GM12891 (cell line): ENCODE results near the gene TIMM10B.
A peak's percentile ranks its signal among the peaks of the same experiment; 100 is the strongest.
"Not testable (repeated sequence)": the region's sequence is repeated elsewhere in the genome, so short reads cannot be mapped to it uniquely, and the experiment has no call there.

Source experiments
- DNase-seq: peaks from one replicate; pipeline ENCODE4 v3.0.0; 2011; ENCODE audit warnings: low spot score; ENCODE audit not compliant: insufficient read length
- FAIRE-seq: peaks from 2 replicates; lab custom pipeline; 2011; peaks lifted over from hg19 to GRCh38; lab: Jason Lieb, UNC
- PAX5 ChIP-seq: IDR thresholded peaks from 2 replicates; pipeline ENCODE4 v1.6.1; 2011; ENCODE audit warnings: low read length, moderate library complexity, mild to moderate bottlenecking; ENCODE audit not compliant: insufficient read depth, severe bottlenecking
- POLR2A ChIP-seq: IDR thresholded peaks from 2 replicates; pipeline ENCODE4 v1.6.1; 2011; ENCODE audit warnings: low read depth, low read length, control low read depth
- POLR2AphosphoS5 ChIP-seq: IDR thresholded peaks from 2 replicates; pipeline ENCODE4 v1.6.1; 2011; ENCODE audit warnings: low read depth, low read length, control low read depth
- POU2F2 ChIP-seq: IDR thresholded peaks from 2 replicates; pipeline ENCODE4 v1.6.1; 2011; ENCODE audit warnings: low read depth, mild to moderate bottlenecking, control low read depth, low read length, moderate library complexity
- SPI1 ChIP-seq: IDR thresholded peaks from 2 replicates; pipeline ENCODE4 v1.6.1; 2011; ENCODE audit warnings: low read depth, low read length, control low read depth
- TAF1 ChIP-seq: IDR thresholded peaks from 2 replicates; pipeline ENCODE4 v1.6.1; 2011; ENCODE audit warnings: low read depth, low read length, control low read depth

TIMM10B gene

GRCh38 chr11:6502382-6502781 lies 21.1 kb downstream of the TIMM10B start:
- DNase-seq (no peak), FAIRE-seq (no peak)
- TF ChIP-seq PAX5, result no peak

DNA sequence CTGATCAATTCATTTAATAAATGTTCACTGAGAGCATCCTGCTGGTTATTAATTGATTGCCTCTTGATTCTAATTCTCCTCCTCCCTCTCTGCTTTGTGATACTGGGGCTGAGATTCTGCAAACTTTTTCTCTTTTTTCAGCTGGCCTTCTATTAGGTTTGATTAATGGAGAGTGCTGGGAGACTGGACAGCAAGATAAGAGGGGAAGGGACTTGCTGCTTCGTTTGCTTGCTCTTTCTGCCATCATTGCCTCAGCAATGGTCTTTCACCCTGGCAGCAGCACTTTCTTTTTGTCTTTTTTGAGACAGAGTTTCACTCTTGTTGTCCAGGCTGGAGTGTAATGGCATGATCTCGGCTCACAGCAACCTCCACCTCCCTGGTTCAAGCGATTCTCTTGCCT lies 22.9 kb downstream of the TIMM10B start:
- DNase-seq (no peak), FAIRE-seq (no peak)
- TF ChIP-seq POLR2AphosphoS5, result no peak
- no peak for TF ChIP-seq PAX5
- TF ChIP-seq POU2F2, result no peak
- no peak for TF ChIP-seq SPI1
- no peak for TF ChIP-seq POLR2A
- no peak for TF ChIP-seq TAF1

- no peak for DNase-seq
- TF ChIP-seq POLR2AphosphoS5 (no peak), SPI1 (no peak), PAX5 (no peak), POLR2A (no peak), POU2F2 (no peak), TAF1 (no peak)
- FAIRE-seq, result peak; percentile 84
Measured at GRCh38 chr11:6505577-6506240, 24.4 kb downstream of the TIMM10B start.

- FAIRE-seq, result no peak
- no peak for DNase-seq
- no peak for TF ChIP-seq PAX5
- no peak for TF ChIP-seq POU2F2
- TF ChIP-seq POLR2AphosphoS5, result no peak
- no peak for TF ChIP-seq SPI1
- TF ChIP-seq POLR2A, result no peak
- no peak for TF ChIP-seq TAF1
Measured at GRCh38 chr11:6516865-6517264, 35.6 kb downstream of the TIMM10B start.

DNA sequence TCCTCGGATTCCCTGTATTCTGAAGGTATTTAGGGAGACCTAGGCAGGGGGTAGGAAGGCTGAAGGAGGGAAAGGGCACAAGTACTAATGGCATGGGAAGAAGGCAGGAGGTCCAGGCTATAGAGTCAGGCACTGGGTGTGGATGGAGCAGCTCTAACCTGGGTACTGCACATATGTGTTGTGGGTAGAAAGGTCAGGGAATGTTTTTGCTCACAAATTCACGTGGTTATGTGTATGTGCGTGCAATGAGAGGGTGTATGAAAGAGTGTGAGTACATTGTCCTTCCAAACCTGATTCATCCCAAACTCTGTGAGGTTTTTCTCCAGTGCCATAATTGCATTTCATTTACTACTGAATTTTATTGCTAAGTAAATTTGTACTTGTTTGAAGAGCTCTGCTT lies 39.0 kb downstream of the TIMM10B start:
- peak; percentile 35 for FAIRE-seq
- DNase-seq, result no peak
- TF ChIP-seq POU2F2 (no peak), TAF1 (no peak), SPI1 (no peak), PAX5 (no peak), POLR2AphosphoS5 (no peak), POLR2A (no peak)

DNA sequence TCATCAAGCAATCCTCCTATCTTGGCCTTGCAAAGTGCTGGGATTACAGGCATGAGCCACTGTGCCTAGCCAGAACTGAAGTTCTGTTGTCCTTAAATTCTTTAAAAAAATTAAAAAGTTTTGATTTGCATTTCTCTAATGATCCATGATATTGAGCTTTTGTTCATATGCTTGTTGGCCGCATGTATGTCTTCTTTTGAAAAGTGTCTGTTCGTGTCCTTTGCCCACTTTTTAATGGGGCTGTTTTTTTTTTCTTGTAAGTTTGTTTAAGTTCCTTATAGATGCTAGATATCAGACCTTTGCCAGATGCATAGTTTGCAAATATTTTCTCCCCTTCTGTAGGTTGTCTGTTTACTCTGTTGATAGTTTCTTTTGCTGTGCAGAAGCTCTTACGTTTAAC lies 40.6 kb downstream of the TIMM10B start:
- DNase-seq, FAIRE-seq: not testable (repeated sequence)

DNA sequence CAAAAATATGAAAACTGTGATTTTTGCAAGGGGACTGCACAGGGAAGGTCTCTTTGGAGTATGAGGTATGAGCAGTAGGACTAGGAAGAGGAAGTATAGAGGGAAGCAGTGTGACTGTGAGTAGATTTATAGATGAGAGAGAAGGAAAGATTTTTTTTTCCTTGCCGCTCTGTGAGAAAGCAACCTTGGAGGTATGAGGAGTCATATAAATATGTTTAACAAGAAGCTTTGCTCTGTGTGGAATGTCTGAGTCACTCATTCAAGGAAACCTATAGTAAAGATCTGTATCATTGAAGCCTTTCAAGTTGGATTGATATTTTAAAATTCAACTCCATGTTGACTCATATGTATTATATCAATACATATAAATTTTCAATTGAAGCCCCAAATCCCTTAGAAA lies 42.0 kb downstream of the TIMM10B start:
- no peak for DNase-seq
- FAIRE-seq, result no peak
- TF ChIP-seq PAX5 (no peak), POLR2AphosphoS5 (no peak)

DNA sequence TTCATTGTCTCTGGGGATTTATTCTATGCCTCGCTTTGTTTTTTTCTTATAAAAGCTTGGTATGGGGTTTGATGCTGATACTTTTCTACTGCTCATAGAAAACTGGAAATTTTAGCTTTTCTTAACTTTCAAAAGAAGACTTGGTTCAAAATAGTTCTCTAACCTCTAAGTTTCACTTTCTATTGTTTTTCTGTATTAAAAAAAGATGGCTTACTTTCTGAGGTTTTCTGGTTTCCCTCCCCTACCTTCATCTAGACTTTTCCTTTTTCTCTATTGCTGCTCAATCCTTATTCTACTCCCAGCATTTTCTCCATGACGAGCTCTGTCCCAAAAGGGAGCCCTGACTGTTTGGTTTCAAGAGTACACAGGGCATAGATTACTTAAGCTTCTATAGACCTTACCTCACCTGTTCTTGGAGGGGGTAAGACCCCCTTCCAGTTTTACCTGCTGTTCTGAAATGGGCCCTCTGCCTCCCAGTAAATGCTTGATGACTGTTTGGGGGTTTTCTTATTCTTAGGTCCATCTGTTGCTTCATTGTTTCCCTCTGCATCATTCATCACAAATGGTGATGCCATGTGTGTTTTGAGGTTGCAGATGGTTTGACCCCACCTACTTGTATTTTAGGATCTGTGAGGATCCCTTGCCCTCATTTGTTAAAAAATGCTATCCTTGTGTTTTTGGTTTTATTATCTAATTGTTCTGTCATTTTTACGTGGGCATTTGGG lies 45.3 kb downstream of the TIMM10B start:
- TF ChIP-seq TAF1 (no peak), POLR2AphosphoS5 (no peak), POU2F2 (no peak), PAX5 (no peak), SPI1 (no peak), POLR2A (no peak)
- no peak for DNase-seq
- peak; percentile 60 for FAIRE-seq

GRCh38 chr11:6529266-6529665 lies 48.0 kb downstream of the TIMM10B start:
- FAIRE-seq, result no peak
- no peak for DNase-seq
- TF ChIP-seq PAX5, result no peak
- TF ChIP-seq TAF1, result no peak

DNA sequence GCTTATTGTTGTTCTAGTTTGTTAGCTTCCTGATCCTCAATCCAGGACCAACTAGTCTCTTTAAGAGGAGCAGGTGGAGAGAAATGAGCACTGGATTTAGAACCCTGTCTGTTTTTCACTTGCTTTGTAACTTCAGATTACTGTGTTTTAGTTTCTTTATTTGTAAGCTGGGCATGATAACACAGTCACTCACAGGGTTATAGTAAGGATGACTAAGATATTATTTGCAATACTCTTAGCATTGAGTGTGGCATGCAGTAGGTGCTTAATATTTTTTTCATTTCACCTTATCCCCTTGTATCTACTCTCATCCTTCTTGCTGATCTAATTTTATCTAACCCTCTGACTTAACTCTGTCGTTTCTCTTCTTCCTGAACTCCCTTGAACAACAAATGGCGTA lies 49.5 kb downstream of the TIMM10B start:
- FAIRE-seq (peak; percentile 64), DNase-seq (no peak)
- TF ChIP-seq SPI1 (no peak), TAF1 (no peak), POU2F2 (no peak), POLR2AphosphoS5 (no peak), PAX5 (no peak), POLR2A (no peak)

DNA sequence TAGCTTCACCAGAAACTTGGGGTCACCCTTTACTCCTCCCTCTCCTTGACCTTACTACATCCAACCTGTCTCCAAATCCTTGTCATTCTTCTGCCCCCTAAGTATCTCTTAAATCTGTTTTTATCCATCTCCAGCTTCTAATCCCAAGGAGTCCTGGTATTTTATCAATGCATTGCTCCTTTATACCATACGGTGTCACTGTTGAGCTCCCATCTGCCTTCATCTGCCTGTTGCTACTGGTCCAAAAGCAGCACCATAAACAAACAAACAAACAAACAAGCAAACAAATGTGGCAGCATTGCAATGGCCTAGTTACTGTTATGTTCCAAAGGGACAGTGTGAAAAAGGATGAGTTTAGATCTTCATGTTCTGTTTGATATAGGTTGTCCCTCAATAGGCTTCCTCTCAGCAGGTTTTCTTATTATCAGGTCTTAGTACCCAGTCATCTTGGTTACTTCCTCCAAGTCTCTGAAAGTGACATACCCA lies 50.0 kb downstream of the TIMM10B start:
- TF ChIP-seq POU2F2 (no peak), POLR2AphosphoS5 (no peak), TAF1 (no peak), POLR2A (no peak)
- FAIRE-seq (peak; percentile 75), DNase-seq (no peak)
